ENCODE data around the gene DRAP1.

DNA sequence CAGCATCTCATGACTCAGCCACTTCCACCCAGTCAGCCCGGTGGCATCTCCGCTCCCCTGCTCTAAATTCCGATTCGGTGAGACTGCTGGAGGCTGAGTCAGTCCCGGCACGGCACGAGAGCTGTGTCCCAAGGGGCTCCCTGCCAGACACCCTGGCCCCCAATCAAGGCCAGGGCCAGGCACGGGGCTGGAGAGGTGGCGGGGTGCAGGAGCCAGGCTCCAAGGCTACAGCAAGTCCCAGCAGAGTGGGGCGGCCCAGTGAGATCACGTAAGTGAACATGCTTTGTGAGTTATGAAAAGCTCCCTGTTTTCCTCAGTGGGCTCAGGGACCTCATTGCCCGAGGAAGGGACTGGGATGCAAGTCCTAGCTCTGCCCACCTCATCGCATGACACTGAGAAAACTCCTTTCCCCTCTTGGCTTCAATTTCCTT, 3.4 kb upstream of the DRAP1 start:
- TF ChIP-seq POLR2AphosphoS5 (IDR thresholded peaks at IDR 0.05; ENCODE audit: borderline replicate concordance, low read depth, low read length) (no peak), EZH2 (IDR thresholded peaks at IDR 0.05) (no peak)

All from SK-N-MC (cell line).